Heart right ventricle (tissue), 16 donors: Measurements from ENCODE around the gene CSTF2T. TPM values are rescaled to one million over a fixed set of nuclear protein-coding genes. Genes with fewer than 3 reads are reported as not detected.
"Not testable (repeated sequence)": the region's sequence is repeated elsewhere in the genome, so short reads cannot be mapped to it uniquely, and the experiment has no call there.

Source experiments
- ATAC-seq, 8 donors: fragments of 200-7000 bp; cut with Tn5 transposase; one replicate each; pipeline ENCODE4 v1.9.1; 2020; ENCODE audit warnings: mild to moderate bottlenecking in 8 of 8, moderate library complexity in 8 of 8, moderate number of reproducible peaks in 1 of 8
- DNase-seq, 2 donors: peaks; one replicate each; pipeline ENCODE4 v3.0.0-alpha.2; 2020
- H3K27ac ChIP-seq, 10 donors: fragments of 200-600 bp; sonication (generic) in 2 of 10; one replicate each; pipeline versions ENCODE4 v1.5.0 to v1.8.0; 2020 to 2022; ENCODE audit warnings: mild to moderate bottlenecking in 3 of 10
- H3K27me3 ChIP-seq, 7 donors: fragments of 200-600 bp; one replicate each; pipeline ENCODE4 v1.8.0; 2021 to 2022; ENCODE audit warnings: mild to moderate bottlenecking in 2 of 7
- H3K36me3 ChIP-seq, 9 donors: fragments of 200-600 bp; sonication (generic) in 1 of 9; one replicate each; pipeline versions ENCODE4 v1.5.0 to v1.8.0; 2020 to 2022; ENCODE audit warnings: mild to moderate bottlenecking in 2 of 9
- H3K4me1 ChIP-seq, 9 donors: fragments of 200-600 bp; sonication (generic) in 1 of 9; one replicate each; pipeline versions ENCODE4 v1.5.0 to v1.8.0; 2020 to 2022; ENCODE audit warnings: mild to moderate bottlenecking in 4 of 9
- H3K4me3 ChIP-seq, 10 donors: fragments of 200-600 bp; sonication (generic) in 2 of 10; one replicate each; pipeline versions ENCODE4 v1.5.0 to v1.8.0; 2020 to 2022; ENCODE audit warnings: mild to moderate bottlenecking in 7 of 10, moderate library complexity in 2 of 10
- H3K9me3 ChIP-seq, 11 donors: fragments of 200-600 bp in 10 of 11; sonication (generic) in 2 of 11; one replicate each; pipeline versions ENCODE4 v1.5.0 to v1.8.0; 2013 to 2022; ENCODE audit warnings: mild to moderate bottlenecking in 2 of 11, control low read depth in 1 of 11, moderate library complexity in 1 of 11
- CTCF ChIP-seq, 9 donors: fragments of 200-600 bp; sonication (generic) in 2 of 9; IDR thresholded peaks; one replicate each; pipeline versions ENCODE4 v1.5.0 to v1.8.0; 2021 to 2022; ENCODE audit warnings: antibody characterized with exemption in 9 of 9, mild to moderate bottlenecking in 5 of 9, moderate library complexity in 1 of 9
- WGBS, 2 donors: extraction: QIAGEN DNeasy Blood & Tissue Kit; methylation state at CpG; one replicate each; pipeline ENCODE4 v1.1.7; 2013; ENCODE audit warnings: inconsistent platforms in 1 of 2; 5-methylcytosine and 5-hydroxymethylcytosine counted together
- intact Hi-C, 10 donors: fragments of 100-400 bp; cut with DNase I; formaldehyde crosslinking; loops; one replicate each; pipeline versions ENCODE4 v1.11.1 to v1.14.2; 2022
- polyA plus RNA-seq, 2 donors: library from polyadenylated mRNA; stranded (reverse); fragments of 200-250 nt; gene quantifications; one replicate each; pipeline ENCODE4 v1.2.3, GENCODE V29; 2013
- total RNA-seq, 10 donors: library from RNA; stranded (reverse); fragmentation: NEBNext Ultra II Directional in 3 of 10; extraction: Animal tissue kit (Norgen Biotek cat#: 25700) in 3 of 10; gene quantifications; one replicate each; pipeline versions ENCODE4 v1.2.1 to v1.2.4, GENCODE V29; 2021 to 2023
- donor health status: Arrhythmogenic right ventricular cardiomyopathy.
- donor health status: ischemic (EF 13 %, LVEDD 7.1; RV severe dilation, severe dysfunction).
- donor health status: healthy with polysubstance abuse.
- donor health status: DM: no; HTN: yes; CAD: no.
- donor health status: DM: no; HTN: no; CAD: no.
- donor health status: ischemic (EF 25% LVEDD 6.9; RV normal size, moderate dysfunction).
- donor health status: ischemic (EF 25% LVEDD 5.7; RV mildly dilated, moderate dysfunction).
- donor health status: healthy.
- donor health status: DM: yes; HTN: yes; CAD: no.
- donor health status: Ischemic cardiomyopathy.
- donor health status: ischemic (EF 35%, LVEDD 5.7; RV mildly dilated, moderate dysfunction).
- donor health status: nonischemic (EF 11% LVEDD 7.7; RV severe dilation, severe dysfunction).
- donor health status: DM: yes; HTN: yes; CAD: no.
- donor health status: PGD.
- donor health status: ischemic (EF 29% LVEDD 5.4; RV normal size, mild dysfunction).
- donor health status: nonischemic (EF 23%, LVEDD 6.1; RV moderate dilation, normal function).

The CSTF2T gene
- total and polyA plus RNA-seq, 12 donors: 9.4 to 31.6 (median 22.9) TPM

DNA sequence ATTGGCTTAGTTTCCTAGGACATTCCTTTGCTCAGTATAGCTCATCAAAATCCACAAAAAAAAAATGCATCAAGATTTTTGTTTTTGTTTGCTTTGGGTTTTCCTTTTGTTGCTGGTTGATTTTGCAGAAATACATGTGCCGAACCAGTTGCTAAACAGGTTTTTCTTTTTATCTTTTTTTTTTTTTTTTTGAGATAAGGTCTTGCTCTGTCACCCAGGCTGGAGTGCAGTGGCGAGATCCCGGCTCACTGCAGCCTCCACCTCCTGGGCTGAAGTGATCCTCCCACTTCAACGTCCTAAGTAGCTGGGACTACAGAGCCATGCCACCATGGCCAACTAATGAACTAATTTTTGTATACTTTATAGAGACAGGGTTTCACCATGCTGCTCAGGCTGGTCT, 8.3 kb downstream of the CSTF2T start:
- peaks cover 0 to 26% (median 21%) of the 10 kb centered on the region in 9 donors for H3K4me1 ChIP-seq
- intact Hi-C loops: loop anchor here in 2 of 10 donors (10.0 kb wide), 1 partner anchor 616 kb away; the partner anchor contains the start of gene PRKG1 (in 2 of the 2)
- no peak for ATAC-seq
- WGBS, 2 donors: 30 to 39% methylated on average over 4 of the region's 4 CpGs
- H3K27me3 ChIP-seq: no peaks in the 10 kb centered on the region
- no peak overlapping the region for H3K4me3 ChIP-seq
- DNase-seq: no peak
- peaks cover 0 to 13% (median 0%) of the 10 kb centered on the region in 9 donors for H3K36me3 ChIP-seq
- H3K9me3 ChIP-seq: no peaks in the 10 kb centered on the region
- H3K27ac ChIP-seq: no peak overlapping the region
- TF ChIP-seq CTCF (IDR thresholded peaks at IDR 0.05): no peak

DNA sequence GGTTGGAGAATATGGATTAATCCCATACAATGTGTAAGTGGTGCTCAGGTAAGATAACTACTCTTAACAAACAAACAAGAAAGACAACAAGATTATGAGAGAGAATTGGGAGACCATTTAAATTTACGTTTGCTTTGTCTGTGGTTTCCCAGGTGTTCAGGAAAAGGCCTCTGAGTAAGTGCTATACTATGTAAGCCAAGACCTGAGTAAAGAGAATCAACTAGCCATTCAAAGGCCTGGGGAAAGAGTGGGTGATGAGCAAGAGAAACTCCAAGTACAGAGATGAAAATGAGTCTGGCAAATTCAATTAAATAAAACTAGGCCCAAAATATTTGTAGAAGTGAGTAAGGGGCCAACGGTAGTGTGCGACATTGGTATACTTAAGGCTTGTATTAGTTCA, 9.9 kb downstream of the CSTF2T start:
- WGBS, 2 donors: 93% methylated on average over 3 of the region's 3 CpGs
- Histone ChIP-seq H3K27me3 (no peaks in the 10 kb centered on the region), H3K27ac (no peak overlapping the region), H3K4me3 (no peak overlapping the region), H3K9me3 (no peaks in the 10 kb centered on the region), H3K36me3 (no peaks in the 10 kb centered on the region), H3K4me1 (peaks cover 0 to 10% (median 7%) of the 10 kb centered on the region in 9 donors)
- ATAC-seq: no peak
- no peak for DNase-seq
- intact Hi-C loops: no loop called here
- no peak for TF ChIP-seq CTCF (IDR thresholded peaks at IDR 0.05)

DNA sequence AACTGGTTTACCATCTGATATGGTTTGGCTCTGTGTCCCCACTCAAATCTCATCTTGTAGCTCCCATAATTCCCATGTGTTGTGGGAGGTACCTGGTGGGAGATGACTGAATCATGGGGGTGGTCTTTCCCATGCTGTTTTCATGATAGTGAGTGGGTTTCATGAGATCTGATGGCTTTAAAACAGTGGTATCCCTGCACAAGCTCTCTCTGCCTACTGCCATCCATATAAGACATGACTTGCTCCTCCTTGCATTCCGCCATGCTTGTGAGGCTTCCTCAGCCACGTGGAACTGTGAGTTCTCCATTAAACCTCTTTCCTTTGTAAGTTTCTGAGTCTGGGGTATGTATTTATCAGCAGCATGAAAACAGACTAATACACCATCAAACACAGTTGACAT, 10.6 kb downstream of the CSTF2T start:
- H3K9me3 ChIP-seq, H3K36me3 ChIP-seq, H3K4me3 ChIP-seq, DNase-seq, H3K4me1 ChIP-seq, intact Hi-C loops, H3K27me3 ChIP-seq, ATAC-seq, H3K27ac ChIP-seq: not testable (repeated sequence)
- 91 to 92% methylated on average over 2 of the region's 2 CpGs for WGBS, 2 donors

- no peaks in the 10 kb centered on the region for H3K9me3 ChIP-seq
- H3K27ac ChIP-seq: no peak overlapping the region
- WGBS, 2 donors: 87 to 89% methylated on average over 1 of the region's 1 CpG
- no peak overlapping the region for H3K4me3 ChIP-seq
- ATAC-seq: no peak
- peaks cover 0 to 15% (median 12%) of the 10 kb centered on the region in 9 donors for H3K4me1 ChIP-seq
- TF ChIP-seq CTCF (IDR thresholded peaks at IDR 0.05): no peak
- intact Hi-C loops: no loop called here
- H3K27me3 ChIP-seq: no peaks in the 10 kb centered on the region
- no peak for DNase-seq
- H3K36me3 ChIP-seq: no peaks in the 10 kb centered on the region
Measured at GRCh38 chr10:51687296-51687695, 12.1 kb downstream of the CSTF2T start.

- intact Hi-C loops: no loop called here
- no peaks in the 10 kb centered on the region for H3K36me3 ChIP-seq
- H3K27me3 ChIP-seq: no peaks in the 10 kb centered on the region
- peaks cover 0 to 18% (median 12%) of the 10 kb centered on the region in 9 donors for H3K4me1 ChIP-seq
- ATAC-seq (peak in 1 of 8 donors; percentile 54), DNase-seq (no peak)
- H3K4me3 ChIP-seq: no peak overlapping the region
- TF ChIP-seq CTCF (IDR thresholded peaks at IDR 0.05): no peak
- no peaks in the 10 kb centered on the region for H3K9me3 ChIP-seq
- no peak overlapping the region for H3K27ac ChIP-seq
- WGBS, 2 donors: 87 to 98% methylated on average over 2 of the region's 2 CpGs
Measured at GRCh38 chr10:51685768-51686167, 13.6 kb downstream of the CSTF2T start.
